ENCODE measurements around the gene AFG3L2.

The AFG3L2 gene

GRCh38 chr18:12318857-12319256 lies 58.2 kb downstream of the AFG3L2 start:
- DNase-seq: no peak

- no peak for DNase-seq
Observed at GRCh38 chr18:12318334-12318697, 58.7 kb downstream of the AFG3L2 start.

DNA sequence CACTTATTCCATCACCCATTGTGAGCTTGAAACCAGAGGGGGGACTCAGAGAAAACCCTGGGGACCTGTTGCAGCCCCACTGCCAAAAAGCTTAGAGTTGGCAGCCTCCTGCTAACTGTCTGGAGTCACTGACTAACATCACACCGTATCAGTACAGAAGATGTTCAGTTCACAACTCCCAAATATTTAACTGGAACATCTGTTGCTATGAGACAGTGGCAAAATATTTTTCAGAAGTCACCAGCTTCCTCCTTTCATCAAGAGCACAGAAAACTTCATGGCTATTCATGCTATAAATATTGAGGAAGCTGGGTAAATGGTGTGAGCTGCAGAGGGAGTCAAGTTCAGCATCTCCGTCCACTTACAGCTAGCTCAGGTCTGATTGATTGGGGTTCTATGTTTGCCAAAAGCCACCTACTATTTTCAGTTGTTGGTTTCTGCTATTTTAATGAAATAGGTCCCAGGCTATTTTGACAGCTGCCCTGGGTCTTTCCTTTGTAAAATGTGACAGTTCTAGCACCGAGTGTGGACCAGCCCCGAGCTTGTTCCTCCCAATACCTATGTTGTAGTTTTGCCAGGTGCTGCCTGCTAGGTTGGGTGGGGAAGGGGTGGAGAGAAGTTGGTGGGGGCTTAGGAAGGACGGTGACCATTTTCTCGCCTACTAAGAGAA lies 59.2 kb downstream of the AFG3L2 start:
- peak in 1 of 2 donors; percentile 53 for DNase-seq

GRCh38 chr18:12315911-12316310 lies 61.1 kb downstream of the AFG3L2 start:
- DNase-seq: no peak

GRCh38 chr18:12315490-12315889 lies 61.5 kb downstream of the AFG3L2 start:
- DNase-seq: no peak

DNA sequence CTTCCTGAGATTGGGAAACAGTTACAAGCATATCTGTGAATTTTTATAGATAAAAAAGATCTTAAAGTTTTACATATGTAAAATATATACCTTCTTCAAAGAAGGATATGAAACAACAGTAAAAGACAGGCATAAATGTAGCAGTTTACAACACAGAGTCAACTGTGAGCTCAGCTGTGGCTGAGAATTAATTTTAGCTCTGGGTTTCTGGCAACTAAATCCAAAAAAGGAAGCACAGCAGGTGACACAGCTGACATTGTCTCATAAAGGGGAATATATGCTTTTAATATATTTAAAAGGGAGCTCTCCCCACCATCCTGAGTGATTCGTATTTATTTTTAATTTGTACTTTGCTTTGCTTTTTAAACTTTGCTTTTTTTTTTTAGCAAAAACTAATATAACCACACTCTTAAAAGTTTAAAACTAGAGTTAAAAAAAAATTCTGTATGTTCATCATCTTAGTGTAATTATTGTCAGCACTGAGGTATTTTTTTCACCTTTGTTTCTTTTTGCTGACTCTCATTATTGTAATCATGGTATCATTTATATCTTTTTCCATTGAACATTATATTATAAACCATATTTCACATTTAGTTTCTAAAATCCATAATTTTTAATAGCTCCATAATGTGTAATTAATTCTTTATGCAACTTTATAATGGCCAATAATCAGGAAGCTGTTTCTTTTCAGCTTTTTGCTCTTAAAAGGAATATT lies 62.3 kb downstream of the AFG3L2 start:
- no peak for DNase-seq

- no peak for DNase-seq
Observed at GRCh38 chr18:12313530-12314245, 63.3 kb downstream of the AFG3L2 start.

GRCh38 chr18:12312976-12313375 lies 64.1 kb downstream of the AFG3L2 start:
- DNase-seq: no peak

DNA sequence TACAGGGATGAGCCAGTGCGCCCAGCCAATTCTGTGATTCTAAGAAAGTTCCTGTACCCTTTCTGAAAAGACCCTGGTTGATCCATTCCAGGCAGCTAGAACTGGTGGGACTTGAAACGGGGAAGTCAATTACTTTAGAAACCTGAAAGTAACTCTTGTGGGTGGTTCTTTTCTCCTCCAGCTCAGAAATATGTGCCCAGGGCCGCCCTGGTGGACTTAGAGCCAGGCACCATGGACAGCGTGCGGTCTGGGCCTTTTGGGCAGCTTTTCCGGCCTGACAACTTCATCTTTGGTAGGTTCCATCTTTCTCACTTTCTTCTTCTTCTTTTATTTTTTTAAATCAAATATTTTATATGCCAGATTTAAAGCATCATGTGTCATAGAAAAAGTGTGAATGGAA lies 66.3 kb downstream of the AFG3L2 start:
- DNase-seq: no peak

GRCh38 chr18:12309683-12310198 lies 67.3 kb downstream of the AFG3L2 start:
- DNase-seq: no peak

- DNase-seq: peak; percentile 74 to 77
Observed at GRCh38 chr18:12308386-12309100, 68.5 kb downstream of the AFG3L2 start.

DNA sequence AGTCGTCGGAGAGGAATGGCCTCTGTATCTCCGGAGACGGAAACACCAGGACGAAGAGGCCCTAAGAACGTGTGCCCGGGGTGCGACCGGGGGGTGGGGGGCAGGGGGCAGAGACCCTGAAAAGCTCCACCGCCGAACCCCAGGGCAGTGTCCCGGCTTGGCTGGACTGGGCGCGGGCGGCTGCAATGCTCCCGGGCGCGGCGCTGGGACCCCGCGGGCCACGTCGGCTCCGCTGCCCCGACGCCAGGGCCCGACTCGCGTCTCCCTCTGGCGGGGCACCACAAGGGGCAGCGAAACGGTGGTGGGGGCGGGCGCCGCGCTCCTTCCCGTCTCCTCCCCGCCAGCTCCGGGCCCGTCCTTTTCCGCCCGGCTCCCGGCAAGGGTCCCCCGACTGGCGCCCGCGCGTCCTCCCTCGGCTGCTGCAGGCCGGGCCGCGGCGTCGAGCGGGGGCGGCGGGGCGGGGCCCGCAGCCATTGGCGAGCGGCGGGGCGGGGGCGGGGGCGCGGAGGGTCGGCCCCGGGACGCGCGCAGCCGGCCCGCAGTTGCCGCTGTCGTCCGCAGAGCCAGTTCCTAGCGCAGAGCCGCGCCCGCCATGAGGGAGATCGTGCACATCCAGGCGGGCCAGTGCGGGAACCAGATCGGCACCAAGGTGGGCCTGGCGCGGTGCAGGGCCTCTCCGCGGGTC lies 69.2 kb downstream of the AFG3L2 start, which contains the start of gene TUBB6:
TUBB6 (plus strand) TSS at position 541 of the 685 bp plus-strand sequence; CDS start at position 593, 52 bp downstream.
- DNase-seq: peak; percentile 70 to 75

DNA sequence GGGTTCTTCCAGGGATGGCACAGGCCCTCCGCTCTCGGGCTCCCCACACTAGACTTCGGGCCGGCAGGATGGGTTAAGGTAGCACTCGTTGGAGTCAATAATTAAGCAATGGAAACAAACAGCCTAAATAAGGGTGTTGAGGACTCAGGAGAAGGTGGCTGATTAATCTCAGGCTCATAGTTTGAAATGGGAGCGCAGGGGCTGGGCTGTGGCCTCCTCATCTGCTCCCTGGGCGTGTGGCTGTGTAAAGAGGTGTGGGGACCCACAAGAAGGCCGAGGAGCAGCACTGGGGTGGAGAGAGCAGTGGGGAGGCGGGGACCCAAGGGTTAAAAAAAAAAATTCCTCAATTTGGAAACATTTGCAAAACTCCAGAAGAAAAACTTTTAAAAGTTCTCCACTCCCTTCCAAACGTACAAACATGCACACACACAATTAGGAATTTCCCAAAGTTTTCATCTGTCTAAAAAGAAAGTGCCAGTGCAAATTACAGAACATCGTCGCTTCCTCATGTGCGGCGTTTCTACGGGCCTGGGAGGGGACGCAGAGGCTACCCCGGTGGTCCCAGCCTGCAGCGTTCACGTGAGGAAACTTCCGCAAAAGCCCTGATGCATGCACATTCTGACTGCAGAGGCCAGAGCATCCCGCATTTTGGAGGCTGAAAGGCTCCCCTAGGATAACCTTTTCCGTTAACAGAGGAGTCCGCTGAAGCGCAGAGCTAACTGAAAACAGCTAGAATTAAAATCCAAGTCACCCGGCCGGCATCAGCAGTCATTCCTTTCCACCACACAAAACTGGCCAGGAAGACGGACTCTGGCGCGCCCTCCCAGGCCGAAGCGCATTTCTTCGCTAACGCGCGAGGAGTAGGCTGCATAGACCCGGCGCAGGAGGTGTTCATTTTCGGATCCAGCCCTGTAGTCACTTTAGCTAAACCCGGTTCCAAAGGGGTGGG lies 70.0 kb downstream of the AFG3L2 start:
- DNase-seq: peak; percentile 41 to 59

DNA sequence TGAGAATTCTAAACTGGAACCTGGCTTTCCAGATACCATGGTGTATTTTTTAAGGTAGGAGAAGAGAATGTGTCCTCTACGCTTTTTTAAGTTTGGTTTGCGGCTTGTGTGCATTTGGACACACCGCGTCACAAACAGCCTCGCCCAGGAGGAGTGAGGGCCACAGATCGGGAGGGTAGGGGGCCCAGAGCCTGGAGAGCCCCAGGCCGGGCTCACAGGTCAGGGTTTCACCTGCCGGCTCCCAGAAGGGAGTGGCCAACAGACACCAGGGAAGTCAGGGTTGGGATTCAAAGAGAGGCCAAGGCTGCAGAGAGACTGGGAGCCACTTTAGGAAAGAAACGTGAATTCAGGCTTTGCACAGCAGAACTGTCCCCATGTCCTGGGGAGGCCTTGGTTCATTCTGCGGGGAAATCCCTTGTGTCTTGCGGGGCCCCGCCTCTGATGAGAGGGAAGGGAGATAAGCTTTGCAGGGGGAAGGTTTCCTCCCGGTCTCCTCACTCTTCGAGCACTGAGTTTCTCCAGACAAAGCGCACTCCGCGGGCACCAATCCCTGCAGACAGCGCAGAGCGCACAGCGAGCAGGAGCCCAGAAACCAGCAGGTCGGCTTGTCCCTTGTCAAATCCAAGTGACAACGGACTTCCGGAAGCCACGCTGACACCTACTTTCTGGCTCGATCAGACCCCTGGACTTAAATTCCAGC lies 70.9 kb downstream of the AFG3L2 start:
- DNase-seq: no peak

GRCh38 chr18:12305211-12305610 lies 71.8 kb downstream of the AFG3L2 start:
- no peak for DNase-seq

DNA sequence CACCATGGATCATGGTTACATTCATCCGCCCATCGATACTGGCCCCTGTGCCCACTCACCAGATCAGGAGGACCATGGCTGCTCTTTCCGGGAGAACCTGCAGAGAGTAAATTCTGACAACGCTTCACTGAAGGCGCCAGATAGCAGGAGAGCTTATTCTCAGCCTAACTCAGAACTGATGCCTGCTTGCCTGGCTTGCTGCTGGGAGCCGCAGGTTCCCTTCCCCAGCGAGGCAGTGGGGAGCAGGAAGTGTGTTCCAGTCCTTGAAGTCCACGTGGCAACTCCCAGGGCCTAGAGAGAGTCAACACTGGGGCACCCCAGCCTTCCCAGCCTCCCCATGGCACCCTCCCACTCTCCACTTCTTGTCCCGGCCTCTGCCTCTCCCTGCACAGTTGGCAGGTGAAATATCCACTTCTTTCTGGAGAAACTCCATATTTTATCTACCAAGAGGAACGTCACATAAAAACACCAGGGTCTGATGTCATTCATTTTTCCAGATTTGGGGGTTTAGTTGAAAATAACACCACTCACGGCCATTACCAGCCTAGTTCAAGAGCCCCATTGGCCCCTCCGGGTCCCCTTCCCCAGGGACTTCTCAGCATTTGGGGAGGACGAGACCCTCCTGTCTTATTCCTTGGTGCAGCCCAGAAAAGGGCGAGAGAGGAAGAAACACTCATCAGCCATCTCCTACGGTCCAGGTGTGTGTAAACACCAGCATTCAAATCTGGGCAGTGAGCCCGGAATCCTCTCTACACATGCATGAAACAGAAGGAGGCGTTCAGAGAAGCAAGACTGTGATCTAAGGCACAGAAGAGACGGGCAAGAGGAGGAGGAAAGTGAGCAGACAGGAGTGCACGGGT lies 72.4 kb downstream of the AFG3L2 start:
- DNase-seq: no peak

DNA sequence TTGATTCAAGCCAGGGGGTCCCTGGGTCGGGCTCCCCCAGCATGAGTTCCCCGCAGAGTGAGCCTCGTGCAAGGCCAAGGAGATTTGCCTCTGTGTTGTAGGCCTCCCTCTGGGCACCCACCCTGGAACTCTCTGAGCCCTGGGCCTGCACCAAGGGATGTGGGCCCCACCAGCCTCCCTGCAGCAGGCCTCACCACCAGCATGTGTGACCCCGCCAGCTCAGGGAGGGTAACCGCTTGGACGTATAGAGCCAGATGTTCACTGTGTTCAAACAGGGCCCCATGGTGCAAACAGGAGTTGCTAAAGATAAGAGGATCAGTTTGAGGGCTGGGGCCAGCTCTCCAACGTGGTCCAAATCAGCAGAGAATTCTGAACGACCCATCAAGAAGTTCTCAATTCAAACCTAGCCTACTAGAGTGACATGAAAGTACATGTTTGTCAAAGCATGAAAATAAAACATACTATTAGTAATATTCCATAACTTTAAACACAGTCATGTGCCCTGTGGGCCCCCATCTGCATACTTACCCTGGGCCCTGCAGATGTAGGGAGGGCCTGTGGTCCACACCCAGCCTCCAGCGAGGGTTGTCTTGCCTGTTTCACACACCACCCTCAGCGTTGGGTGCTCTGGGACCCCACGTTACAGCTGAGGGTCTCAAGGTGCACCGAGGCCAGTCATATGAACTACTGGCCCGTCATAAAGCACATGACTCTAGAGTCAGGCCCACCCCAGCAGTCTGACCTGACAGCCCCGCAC lies 74.5 kb downstream of the AFG3L2 start:
- DNase-seq: no peak

DNA sequence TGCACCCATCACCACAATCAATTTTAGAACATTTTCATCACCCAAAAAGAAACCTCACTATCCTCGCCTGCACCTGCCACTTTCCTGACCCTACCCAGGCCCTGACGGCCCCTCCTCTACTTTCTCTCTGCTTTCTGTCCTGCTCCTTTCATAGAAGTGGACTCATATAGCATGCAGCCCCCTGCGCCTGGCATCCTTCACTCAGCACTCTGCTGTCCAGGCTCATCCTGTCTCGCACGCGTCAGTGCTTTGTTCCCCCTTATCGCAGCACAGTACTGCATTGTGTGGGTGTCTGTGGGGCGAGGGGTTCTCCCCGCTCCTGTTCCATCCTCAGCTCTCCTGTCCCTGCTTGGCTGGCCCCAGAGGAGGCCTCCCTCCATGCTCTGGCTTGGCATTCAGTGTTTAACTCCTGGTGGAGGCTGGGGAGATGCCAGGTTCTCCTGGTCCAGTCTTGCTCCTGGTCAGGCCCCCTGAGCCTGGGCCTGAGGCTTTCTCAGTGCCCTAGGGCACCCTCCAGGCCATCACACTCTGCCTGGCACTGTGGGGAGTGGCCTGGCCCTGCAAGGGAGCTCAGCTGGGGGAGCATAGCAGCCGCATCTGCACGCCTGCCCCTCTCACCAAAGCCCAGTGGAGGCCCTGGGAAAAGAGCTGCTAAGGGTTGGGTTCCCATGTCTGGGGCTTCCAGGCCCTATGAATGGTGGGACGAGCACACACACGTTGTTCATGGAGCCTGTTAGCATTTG lies 75.6 kb downstream of the AFG3L2 start:
- no peak for DNase-seq

Data from bone marrow (tissue), 2 donors.